ENCODE data around the gene CIB4. TPM values are rescaled to one million over a fixed set of nuclear protein-coding genes. Genes with fewer than 3 reads are reported as not detected.

CIB4 gene
- total and polyA plus RNA-seq, 7 donors, result not detected

DNA sequence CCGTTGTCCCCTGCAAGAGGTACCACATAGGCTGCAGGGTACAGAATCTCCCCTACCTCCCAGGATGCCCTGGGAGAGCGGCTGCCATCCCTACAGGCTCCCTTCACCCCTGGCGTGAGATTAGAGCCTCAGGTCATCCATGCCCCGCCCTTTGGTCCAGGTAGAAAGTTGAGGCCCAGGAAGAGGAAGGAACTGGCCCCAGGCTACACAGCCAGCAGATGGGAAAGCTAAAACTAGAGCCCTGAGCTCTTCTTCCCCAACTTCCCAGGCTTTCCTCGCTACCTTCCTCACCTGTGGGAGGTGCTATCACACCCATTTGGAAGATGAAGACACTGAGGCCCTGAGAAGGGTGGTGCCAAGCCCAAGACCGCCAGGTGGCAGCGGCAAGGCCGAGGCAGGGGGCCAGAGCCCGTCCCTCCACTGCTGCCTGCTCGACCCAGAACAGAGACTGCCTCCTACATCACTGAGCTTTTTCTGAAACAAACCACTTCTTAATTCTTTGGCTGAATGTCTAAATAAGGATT, 25.8 kb downstream of the CIB4 start:
- no peaks in the 10 kb centered on the region for H3K36me3 ChIP-seq (ENCODE audit: insufficient read depth in 1 of 2, low read depth in 1 of 2)
- intact Hi-C loops (cut with DNase I), result no loop called here
- H3K27ac ChIP-seq, result no peak overlapping the region
- WGBS, 3 donors, result 49 to 73% (median 62%) methylated on average over 10 of the region's 10 CpGs
- no peaks in the 10 kb centered on the region for H3K4me1 ChIP-seq
- TF ChIP-seq, protein P1, sequence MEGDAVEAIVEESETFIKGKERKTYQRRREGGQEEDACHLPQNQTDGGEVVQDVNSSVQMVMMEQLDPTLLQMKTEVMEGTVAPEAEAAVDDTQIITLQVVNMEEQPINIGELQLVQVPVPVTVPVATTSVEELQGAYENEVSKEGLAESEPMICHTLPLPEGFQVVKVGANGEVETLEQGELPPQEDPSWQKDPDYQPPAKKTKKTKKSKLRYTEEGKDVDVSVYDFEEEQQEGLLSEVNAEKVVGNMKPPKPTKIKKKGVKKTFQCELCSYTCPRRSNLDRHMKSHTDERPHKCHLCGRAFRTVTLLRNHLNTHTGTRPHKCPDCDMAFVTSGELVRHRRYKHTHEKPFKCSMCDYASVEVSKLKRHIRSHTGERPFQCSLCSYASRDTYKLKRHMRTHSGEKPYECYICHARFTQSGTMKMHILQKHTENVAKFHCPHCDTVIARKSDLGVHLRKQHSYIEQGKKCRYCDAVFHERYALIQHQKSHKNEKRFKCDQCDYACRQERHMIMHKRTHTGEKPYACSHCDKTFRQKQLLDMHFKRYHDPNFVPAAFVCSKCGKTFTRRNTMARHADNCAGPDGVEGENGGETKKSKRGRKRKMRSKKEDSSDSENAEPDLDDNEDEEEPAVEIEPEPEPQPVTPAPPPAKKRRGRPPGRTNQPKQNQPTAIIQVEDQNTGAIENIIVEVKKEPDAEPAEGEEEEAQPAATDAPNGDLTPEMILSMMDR (IDR thresholded peaks at IDR 0.05), result no peak
- no peak for DNase-seq
- H3K27me3 ChIP-seq (ENCODE audit: insufficient read depth in 3 of 3, low read length in 2 of 3), result peaks cover 0 to 11% (median 10%) of the 10 kb centered on the region in 3 donors
- no peak for ATAC-seq
- H3K9me3 ChIP-seq, result no peaks in the 10 kb centered on the region
- no peak overlapping the region for H3K4me3 ChIP-seq

DNA sequence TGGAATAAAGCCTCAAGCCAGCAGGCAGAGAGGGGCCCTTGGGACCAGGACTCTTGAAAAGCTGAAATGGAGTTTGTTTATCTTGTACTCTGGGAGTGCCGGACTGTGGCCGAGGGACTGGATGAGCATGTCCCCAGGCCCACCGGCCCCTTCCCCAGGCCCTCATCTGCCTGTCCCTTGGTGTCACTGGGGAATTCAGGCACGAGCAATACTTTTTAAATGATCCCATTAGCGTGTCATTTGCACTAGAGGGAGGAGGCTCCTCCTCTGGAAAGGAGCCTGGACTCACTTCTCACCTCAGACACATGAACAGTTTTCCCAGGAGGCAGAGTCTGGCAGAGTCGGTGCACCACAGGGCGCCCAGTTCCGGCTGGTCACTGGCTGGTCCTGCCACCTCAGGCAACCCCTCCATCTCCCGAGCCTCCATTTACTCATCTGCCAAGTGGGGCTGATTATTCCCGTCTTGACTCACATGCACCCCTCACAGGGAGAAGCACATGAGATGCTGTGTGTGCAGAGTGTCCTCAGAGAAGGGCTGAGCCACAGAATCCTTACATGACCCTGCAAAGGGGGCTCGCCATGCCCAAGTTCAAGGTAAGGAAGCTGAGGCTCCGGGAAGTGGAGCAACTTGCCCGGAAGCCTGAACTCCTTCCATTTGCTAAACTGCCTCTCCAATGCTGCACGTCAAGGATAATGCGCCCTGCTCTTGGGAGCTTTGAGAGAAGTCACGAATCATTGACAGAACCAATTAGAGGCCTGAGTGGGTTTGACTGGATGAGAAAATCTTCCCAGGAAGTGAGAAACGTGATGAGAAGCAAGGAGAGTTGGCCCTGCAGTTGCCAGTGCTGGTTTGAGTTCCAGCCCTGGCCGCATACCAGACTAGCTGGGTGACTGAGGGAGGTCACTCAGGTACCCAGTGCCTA, 26.7 kb downstream of the CIB4 start:
- DNase-seq (no peak), ATAC-seq (no peak)
- Histone ChIP-seq H3K27ac (no peak overlapping the region), H3K36me3 (ENCODE audit: insufficient read depth in 1 of 2, low read depth in 1 of 2) (no peaks in the 10 kb centered on the region), H3K4me1 (no peaks in the 10 kb centered on the region), H3K27me3 (ENCODE audit: insufficient read depth in 3 of 3, low read length in 2 of 3) (peaks cover 0 to 9% (median 7%) of the 10 kb centered on the region in 3 donors), H3K9me3 (no peaks in the 10 kb centered on the region), H3K4me3 (no peak overlapping the region)
- intact Hi-C loops (cut with DNase I), result no loop called here
- WGBS, 3 donors, result 69 to 78% (median 77%) methylated on average over 18 of the region's 18 CpGs
- TF ChIP-seq, protein P1 (IDR thresholded peaks at IDR 0.05), result no peak

DNA sequence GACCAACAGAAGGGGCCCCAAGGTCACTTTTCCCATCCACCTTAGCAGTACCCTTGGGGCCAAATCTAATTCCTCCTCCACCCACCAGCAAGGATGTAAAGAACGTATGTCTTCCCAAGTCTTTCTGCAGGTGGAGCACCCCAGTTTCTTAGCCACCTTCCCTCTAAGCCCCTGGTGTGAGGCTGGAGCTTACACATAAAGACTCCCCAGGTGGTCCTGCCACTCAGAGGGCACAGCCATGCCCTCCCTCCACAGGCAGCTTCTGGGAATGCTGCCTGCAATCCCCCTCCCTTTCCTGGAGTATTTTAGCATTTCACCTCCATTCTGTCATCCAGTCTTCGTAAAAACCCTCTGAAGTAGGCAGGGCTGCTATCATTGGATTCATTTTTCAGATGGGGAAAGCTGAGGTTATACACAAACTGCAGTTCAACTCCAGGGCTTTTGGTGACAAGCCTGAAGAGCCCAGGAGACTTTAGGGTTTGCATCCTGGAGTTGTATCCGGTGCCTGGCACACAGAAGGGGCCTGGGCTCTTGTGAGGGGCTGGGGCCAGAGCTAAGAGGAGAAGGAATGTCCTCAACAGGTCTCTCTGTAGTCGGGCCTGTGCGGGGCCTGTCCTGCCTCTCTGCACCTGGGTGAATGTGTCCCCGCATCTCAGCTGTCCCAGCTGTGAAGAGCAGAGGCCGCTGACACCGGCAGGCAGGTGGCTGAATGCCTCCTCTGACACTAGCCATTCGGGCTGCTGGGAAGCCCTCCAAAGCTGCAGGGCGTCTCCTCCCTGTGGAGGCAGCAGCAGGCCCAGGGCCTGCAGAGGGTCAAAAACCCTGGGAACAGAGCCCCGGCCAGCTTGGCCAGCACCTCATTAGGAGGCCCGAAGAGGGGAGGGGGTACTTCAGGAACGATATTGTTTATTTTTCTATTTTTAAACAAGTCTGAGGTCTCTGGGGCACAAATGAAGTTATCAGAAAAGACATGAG, 27.6 kb downstream of the CIB4 start:
- WGBS, 3 donors, result 48 to 55% (median 53%) methylated on average over 13 of the region's 13 CpGs
- intact Hi-C loops (cut with DNase I), result no loop called here
- H3K4me1 ChIP-seq, result no peaks in the 10 kb centered on the region
- TF ChIP-seq, protein P1 (IDR thresholded peaks at IDR 0.05), result no peak
- no peaks in the 10 kb centered on the region for H3K9me3 ChIP-seq
- H3K27me3 ChIP-seq (ENCODE audit: insufficient read depth in 3 of 3, low read length in 2 of 3), result peaks cover 0 to 9% (median 7%) of the 10 kb centered on the region in 3 donors
- no peak for ATAC-seq
- no peak overlapping the region for H3K4me3 ChIP-seq
- no peak for DNase-seq
- H3K27ac ChIP-seq, result no peak overlapping the region
- H3K36me3 ChIP-seq (ENCODE audit: insufficient read depth in 1 of 2, low read depth in 1 of 2), result no peaks in the 10 kb centered on the region

GRCh38 chr2:26612522-26613240, 28.5 kb downstream of the CIB4 start:
- H3K4me3 ChIP-seq, result no peak overlapping the region
- DNase-seq (peak in 1 of 2 donors; percentile 42), ATAC-seq (no peak)
- H3K27ac ChIP-seq, result no peak overlapping the region
- H3K36me3 ChIP-seq (ENCODE audit: insufficient read depth in 1 of 2, low read depth in 1 of 2), result no peaks in the 10 kb centered on the region
- intact Hi-C loops (cut with DNase I), result no loop called here
- TF ChIP-seq, protein P1 (IDR thresholded peaks at IDR 0.05), result no peak
- no peaks in the 10 kb centered on the region for H3K4me1 ChIP-seq
- H3K9me3 ChIP-seq, result no peaks in the 10 kb centered on the region
- H3K27me3 ChIP-seq (ENCODE audit: insufficient read depth in 3 of 3, low read length in 2 of 3), result peaks cover 0 to 7% (median 3%) of the 10 kb centered on the region in 3 donors
- 48 to 49% (median 48%) methylated on average over 8 of the region's 8 CpGs for WGBS, 3 donors

All from psoas muscle (tissue), 8 donors.